DND-41 (cell line): Measurements from ENCODE around the gene DPP9.

ENCODE experiments used
- ATAC-seq: fragments of 200-7000 bp; cut with Tn5 transposase; 3 replicates; pipeline ENCODE4 v1.9.1; 2021; ENCODE audit warnings: low read depth; ENCODE audit not compliant: insufficient read depth
- DNase-seq: peaks from one replicate; pipeline ENCODE4 v3.0.0-alpha.2; 2020
- H2AFZ ChIP-seq: 2 replicates; pipeline ENCODE4 v1.6.0; 2012; ENCODE audit warnings: low read depth, low read length
- H3K27ac ChIP-seq: 2 replicates; pipeline ENCODE4 v1.5.1; 2012; ENCODE audit warnings: low read length, inconsistent platforms
- H3K27me3 ChIP-seq: fragments of 200-600 bp; sonication (generic); 2 replicates; pipeline ENCODE4 v1.6.0; 2012; ENCODE audit warnings: low read length, mild to moderate bottlenecking, inconsistent platforms; ENCODE audit not compliant: insufficient read depth, poor library complexity
- H3K36me3 ChIP-seq: 2 replicates; pipeline ENCODE4 v1.5.1; 2012; ENCODE audit warnings: low read length, inconsistent platforms; ENCODE audit not compliant: insufficient read depth
- H3K4me1 ChIP-seq: 2 replicates; pipeline ENCODE4 v1.5.1; 2012; ENCODE audit warnings: mild to moderate bottlenecking, low read length; ENCODE audit not compliant: insufficient read depth
- H3K4me2 ChIP-seq: 2 replicates; pipeline ENCODE4 v1.6.0; 2012; ENCODE audit warnings: mild to moderate bottlenecking, moderate library complexity, low read length, inconsistent platforms; ENCODE audit not compliant: insufficient read depth
- H3K4me3 ChIP-seq, 2 experiments: fragments of 200-600 bp in 1 of 2; shearing (Covaris generic) in 1 of 2; 2 replicates each; pipeline ENCODE4 v1.5.1; 2012 to 2016; ENCODE audit warnings: inconsistent platforms in 2 of 2, low read length in 2 of 2, mild to moderate bottlenecking in 2 of 2, low read depth in 1 of 2, moderate library complexity in 1 of 2
- H3K79me2 ChIP-seq: 2 replicates; pipeline ENCODE4 v1.6.0; 2012; ENCODE audit warnings: low read length, inconsistent platforms; ENCODE audit not compliant: insufficient read depth
- H3K9ac ChIP-seq: 2 replicates; pipeline ENCODE4 v1.6.0; 2012; ENCODE audit warnings: low read depth, mild to moderate bottlenecking, inconsistent platforms, low read length, moderate library complexity
- H3K9me3 ChIP-seq: 2 replicates; pipeline ENCODE4 v1.5.1; 2012; ENCODE audit warnings: low read length, moderate library complexity, mild to moderate bottlenecking, inconsistent platforms; ENCODE audit not compliant: insufficient read depth, severe bottlenecking
- H4K20me1 ChIP-seq: 2 replicates; pipeline ENCODE4 v1.6.0; 2012; ENCODE audit warnings: low read length; ENCODE audit not compliant: insufficient read depth
- CTCF ChIP-seq: IDR thresholded peaks from 2 replicates; pipeline ENCODE4 v1.5.1; 2012; ENCODE audit warnings: borderline replicate concordance, low read length, moderate library complexity, mild to moderate bottlenecking; ENCODE audit not compliant: poor library complexity, severe bottlenecking; ENCODE audit errors: extremely low read depth
- EZH2 ChIP-seq: IDR thresholded peaks from 3 replicates; pipeline ENCODE4 v1.6.1; 2012; ENCODE audit warnings: borderline replicate concordance, low read depth, mild to moderate bottlenecking, moderate library complexity, low read length, inconsistent platforms; ENCODE audit not compliant: severe bottlenecking

Gene DPP9

GRCh38 chr19:4653793-4654436 is 69.7 kb downstream of the DPP9 start:
- Histone ChIP-seq H3K36me3 (peaks cover 50% of the 10 kb centered on the region), H3K4me3 (no peak overlapping the region), H3K79me2 (no peaks in the 10 kb centered on the region), H3K27me3 (no peaks in the 10 kb centered on the region), H4K20me1 (peaks cover 11% of the 10 kb centered on the region; the same call in 1 of the 2 replicates), H3K4me2 (no peak overlapping the region), H2AFZ (no peak overlapping the region), H3K9me3 (no peaks in the 10 kb centered on the region), H3K4me1 (no peaks in the 10 kb centered on the region), H3K27ac (no peak overlapping the region), H3K9ac (no peak overlapping the region)
- no peak for TF ChIP-seq EZH2
- no peak for TF ChIP-seq CTCF
- DNase-seq = no peak
- ATAC-seq = no peak

GRCh38 chr19:4652075-4652474 is 71.6 kb downstream of the DPP9 start:
- no peaks in the 10 kb centered on the region for H3K27me3 ChIP-seq
- ATAC-seq (no peak), DNase-seq (no peak)
- peaks cover 11% of the 10 kb centered on the region; the same call in 1 of the 2 replicates for H4K20me1 ChIP-seq
- no peak overlapping the region for H3K4me3 ChIP-seq
- TF ChIP-seq CTCF (no peak), EZH2 (no peak)
- no peaks in the 10 kb centered on the region for H3K9me3 ChIP-seq
- H3K79me2 ChIP-seq = no peaks in the 10 kb centered on the region
- no peaks in the 10 kb centered on the region for H3K4me1 ChIP-seq
- H3K27ac ChIP-seq = no peak overlapping the region
- H3K4me2 ChIP-seq = no peak overlapping the region
- H3K36me3 ChIP-seq = peaks cover 33% of the 10 kb centered on the region
- H3K9ac ChIP-seq = no peak overlapping the region
- H2AFZ ChIP-seq = no peak overlapping the region

- Histone ChIP-seq H3K27ac (no peak overlapping the region), H3K36me3 (peaks cover 17% of the 10 kb centered on the region), H3K27me3 (no peaks in the 10 kb centered on the region), H3K79me2 (no peaks in the 10 kb centered on the region), H3K4me3 (no peak overlapping the region), H4K20me1 (peaks cover 7% of the 10 kb centered on the region; the same call in 1 of the 2 replicates), H3K9me3 (no peaks in the 10 kb centered on the region), H3K4me1 (no peaks in the 10 kb centered on the region), H3K9ac (no peak overlapping the region), H3K4me2 (no peak overlapping the region), H2AFZ (no peak overlapping the region)
- TF ChIP-seq CTCF (no peak), EZH2 (no peak)
- ATAC-seq = no peak
- DNase-seq = no peak
Measured at GRCh38 chr19:4650159-4650558, 73.5 kb downstream of the DPP9 start.
